Small intestine (tissue), 7 donors: Measurements from ENCODE around the gene EXOC4. TPM values are rescaled to one million over a fixed set of nuclear protein-coding genes. Genes with fewer than 3 reads are reported as not detected.
A peak's percentile ranks its signal among the peaks of the same experiment; 100 is the strongest.
"Not testable (repeated sequence)": the region's sequence is repeated elsewhere in the genome, so short reads cannot be mapped to it uniquely, and the experiment has no call there.

ENCODE experiments used
- DNase-seq, 2 donors: peaks; one replicate each; pipeline versions ENCODE4 v3.0.0 to v3.0.0-alpha.2; 2013
- FAIRE-seq: peaks from 2 replicates; lab custom pipeline; 2012; peaks lifted over from hg19 to GRCh38; lab: Jason Lieb, UNC
- H3K27ac ChIP-seq, 3 donors: one replicate each; pipeline ENCODE4 v1.5.1; 2013; ENCODE audit warnings: low read length in 2 of 3, mild to moderate bottlenecking in 2 of 3, control low read depth in 1 of 3, inconsistent platforms in 1 of 3, low read depth in 1 of 3, moderate library complexity in 1 of 3
- H3K27me3 ChIP-seq, 3 donors: one replicate each; pipeline ENCODE4 v1.6.1; 2013; ENCODE audit warnings: low read length in 3 of 3, inconsistent platforms in 1 of 3; ENCODE audit not compliant: control insufficient read depth in 3 of 3, insufficient read depth in 3 of 3
- H3K36me3 ChIP-seq, 3 donors: one replicate each; pipeline ENCODE4 v1.6.1; 2013; ENCODE audit warnings: low read length in 3 of 3, inconsistent platforms in 1 of 3, low read depth in 1 of 3, mild to moderate bottlenecking in 1 of 3, moderate library complexity in 1 of 3; ENCODE audit not compliant: control insufficient read depth in 3 of 3, insufficient read depth in 2 of 3
- H3K4me1 ChIP-seq, 3 donors: one replicate each; pipeline ENCODE4 v1.6.1; 2013; ENCODE audit warnings: low read length in 2 of 3, inconsistent platforms in 1 of 3, low read depth in 1 of 3, mild to moderate bottlenecking in 1 of 3, moderate library complexity in 1 of 3; ENCODE audit not compliant: control insufficient read depth in 3 of 3, insufficient read depth in 2 of 3
- H3K4me3 ChIP-seq, 3 donors: one replicate each; pipeline ENCODE4 v1.5.1; 2013; ENCODE audit warnings: low read length in 3 of 3, control low read depth in 1 of 3, inconsistent platforms in 1 of 3, low read depth in 1 of 3, mild to moderate bottlenecking in 1 of 3, moderate library complexity in 1 of 3
- H3K9me3 ChIP-seq, 2 donors: one replicate each; pipeline ENCODE4 v1.6.1; 2013; ENCODE audit warnings: low read depth in 1 of 2, low read length in 1 of 2; ENCODE audit not compliant: control insufficient read depth in 2 of 2, insufficient read depth in 1 of 2
- WGBS, 3 donors: extraction: QIAGEN DNeasy Blood & Tissue Kit; methylation state at CpG; one replicate each; pipeline ENCODE4 v1.1.7; 2013; 5-methylcytosine and 5-hydroxymethylcytosine counted together
- polyA plus RNA-seq, 4 donors: library from polyadenylated mRNA; stranded (reverse) in 3 of 4; unstranded in 1 of 4; fragments of 200-250 nt in 3 of 4; fragments of 120-200 nt in 1 of 4; gene quantifications; one replicate each; pipeline versions ENCODE4 v1.2.1 to v1.2.3, GENCODE V29; 2013
- donor health status: healthy with polysubstance abuse.
- donor health status: control.
- donor health status: control.
- donor health status: Bipolar disorder and iron deficiency.
- donor health status: healthy.

EXOC4 gene
- polyA plus RNA-seq, 4 donors = 10.5 to 46.8 (median 18.8) TPM

GRCh38 chr7:133629701-133630100 is 376.8 kb downstream of the EXOC4 start:
- Histone ChIP-seq H3K27ac (no peak overlapping the region), H3K4me1 (no peaks in the 10 kb centered on the region), H3K4me3 (no peak overlapping the region), H3K36me3 (no peaks in the 10 kb centered on the region), H3K9me3 (no peaks in the 10 kb centered on the region), H3K27me3 (no peaks in the 10 kb centered on the region)
- DNase-seq = no peak
- 67 to 77% (median 74%) methylated on average over 5 of the region's 5 CpGs for WGBS, 3 donors
- FAIRE-seq = no peak

- no peak for FAIRE-seq
- H3K4me3 ChIP-seq = no peak overlapping the region
- 41 to 50% (median 47%) methylated on average over 2 of the region's 2 CpGs for WGBS, 3 donors
- no peak overlapping the region for H3K27ac ChIP-seq
- H3K36me3 ChIP-seq = no peaks in the 10 kb centered on the region
- no peaks in the 10 kb centered on the region for H3K9me3 ChIP-seq
- H3K27me3 ChIP-seq = no peaks in the 10 kb centered on the region
- no peak for DNase-seq
- no peaks in the 10 kb centered on the region for H3K4me1 ChIP-seq
Observed at GRCh38 chr7:133633055-133633454, 380.2 kb downstream of the EXOC4 start.

- 96 to 100% (median 98%) methylated on average over 1 of the region's 1 CpG for WGBS, 3 donors
- H3K4me3 ChIP-seq = no peak overlapping the region
- FAIRE-seq = no peak
Observed at GRCh38 chr7:133635541-133635940, 382.7 kb downstream of the EXOC4 start.

GRCh38 chr7:133638857-133639256 is 386.0 kb downstream of the EXOC4 start:
- H3K36me3 ChIP-seq = no peaks in the 10 kb centered on the region
- H3K27ac ChIP-seq = no peak overlapping the region
- peaks cover 0 to 2% of the 10 kb centered on the region in 2 donors for H3K9me3 ChIP-seq
- no peaks in the 10 kb centered on the region for H3K4me1 ChIP-seq
- no peak for FAIRE-seq
- no peaks in the 10 kb centered on the region for H3K27me3 ChIP-seq
- WGBS, 3 donors = 94 to 96% (median 96%) methylated on average over 5 of the region's 5 CpGs
- no peak for DNase-seq
- H3K4me3 ChIP-seq = no peak overlapping the region

More at GRCh38 chr7:133635541-133635940, 382.7 kb downstream of the EXOC4 start:
- Histone ChIP-seq H3K9me3 (no peaks in the 10 kb centered on the region), H3K4me1 (no peaks in the 10 kb centered on the region), H3K27me3 (no peaks in the 10 kb centered on the region), H3K36me3 (no peaks in the 10 kb centered on the region), H3K27ac (no peak overlapping the region)
- no peak for DNase-seq

GRCh38 chr7:133641436-133641835 is 388.6 kb downstream of the EXOC4 start:
- no peak for DNase-seq

GRCh38 chr7:133642907-133643306 is 390.0 kb downstream of the EXOC4 start:
- 86 to 95% (median 94%) methylated on average over 2 of the region's 2 CpGs for WGBS, 3 donors
- Histone ChIP-seq H3K27ac (no peak overlapping the region), H3K27me3 (no peaks in the 10 kb centered on the region), H3K9me3 (peaks cover 0 to 5% of the 10 kb centered on the region in 2 donors), H3K4me1 (no peaks in the 10 kb centered on the region), H3K36me3 (no peaks in the 10 kb centered on the region), H3K4me3 (no peak overlapping the region)
- DNase-seq = no peak
- FAIRE-seq = no peak

More at GRCh38 chr7:133641436-133641835, 388.6 kb downstream of the EXOC4 start:
- no peaks in the 10 kb centered on the region for H3K36me3 ChIP-seq
- H3K4me3 ChIP-seq = no peak overlapping the region
- WGBS, 3 donors = 88 to 97% (median 94%) methylated on average over 2 of the region's 2 CpGs
- H3K27ac ChIP-seq = no peak overlapping the region
- H3K9me3 ChIP-seq = peaks cover 0 to 5% of the 10 kb centered on the region in 2 donors
- no peaks in the 10 kb centered on the region for H3K4me1 ChIP-seq
- H3K27me3 ChIP-seq = no peaks in the 10 kb centered on the region
- FAIRE-seq = no peak

GRCh38 chr7:133643652-133644051 is 390.8 kb downstream of the EXOC4 start:
- not testable (repeated sequence) for H3K27me3 ChIP-seq, H3K27ac ChIP-seq, DNase-seq, H3K4me3 ChIP-seq, H3K4me1 ChIP-seq, H3K9me3 ChIP-seq, H3K36me3 ChIP-seq, FAIRE-seq
- WGBS, 3 donors = 79 to 89% (median 86%) methylated on average over 5 of the region's 5 CpGs

- Histone ChIP-seq H3K36me3 (no peaks in the 10 kb centered on the region), H3K27ac (no peak overlapping the region), H3K27me3 (no peaks in the 10 kb centered on the region), H3K9me3 (peaks cover 0 to 5% of the 10 kb centered on the region in 2 donors), H3K4me1 (no peaks in the 10 kb centered on the region), H3K4me3 (no peak overlapping the region)
- 24 to 35% (median 28%) methylated on average over 2 of the region's 2 CpGs for WGBS, 3 donors
- FAIRE-seq (no peak), DNase-seq (peak in 1 of 2 donors; percentile 23)
Observed at GRCh38 chr7:133645884-133646391, 393.1 kb downstream of the EXOC4 start.
